MCF 10A (cell line): ENCODE data around the gene ATP6V0A1. TPM values are rescaled to one million over a fixed set of nuclear protein-coding genes. Genes with fewer than 3 reads are reported as not detected.
A peak's percentile ranks its signal among the peaks of the same experiment; 100 is the strongest.

Source experiments
- BruUV-seq: library from RNA; stranded (reverse); fragments of 400-500 nt; replicated peaks from 2 replicates; lab custom pipeline; 2021; lab: Mats Ljungman, UMichigan
- CTCF ChIA-PET: fragments of 300-600 bp; sonication (Branson Sonifier 250); formaldehyde crosslinking; extraction: SDS; loops from one replicate; lab custom pipeline; 2021; ENCODE audit warnings: antibody characterized with exemption, inconsistent platforms; lab: Yijun Ruan, JAX
- POLR2A ChIA-PET: fragments of 300-600, 350-650 bp; sonication (Branson Sonifier 250); formaldehyde crosslinking; extraction: SDS; loops from one replicate; lab custom pipeline; 2020; ENCODE audit warnings: antibody characterized with exemption, inconsistent platforms; lab: Yijun Ruan, JAX
- DNase-seq: peaks from one replicate; pipeline ENCODE4 v3.0.0-alpha.2; 2018; ENCODE audit not compliant: unreplicated experiment
- H3K27ac Mint-ChIP-seq: one replicate; pipeline ENCODE4 v1.8.0; 2022; ENCODE audit warnings: mild to moderate bottlenecking, low read depth, mixed read lengths; ENCODE audit not compliant: unreplicated experiment
- H3K27me3 Mint-ChIP-seq: one replicate; pipeline ENCODE4 v1.8.0; 2022; ENCODE audit warnings: mixed read lengths; ENCODE audit not compliant: insufficient read depth, unreplicated experiment
- H3K36me3 Mint-ChIP-seq: one replicate; pipeline ENCODE4 v1.8.0; 2022; ENCODE audit warnings: mild to moderate bottlenecking, moderate library complexity, mixed read lengths; ENCODE audit not compliant: insufficient read depth, unreplicated experiment
- H3K4me1 Mint-ChIP-seq: one replicate; pipeline ENCODE4 v1.8.0; 2022; ENCODE audit warnings: mixed read lengths; ENCODE audit not compliant: insufficient read depth, unreplicated experiment
- H3K4me3 Mint-ChIP-seq: one replicate; pipeline ENCODE4 v1.8.0; 2022; ENCODE audit warnings: mild to moderate bottlenecking, moderate library complexity, mixed read lengths; ENCODE audit not compliant: unreplicated experiment
- H3K9me3 Mint-ChIP-seq: one replicate; pipeline ENCODE4 v1.8.0; 2022; ENCODE audit warnings: mixed read lengths; ENCODE audit not compliant: unreplicated experiment
- CTCF ChIP-seq: fragments of 200-600 bp; IDR thresholded peaks from one replicate; pipeline ENCODE4 v1.8.0; 2022; ENCODE audit warnings: antibody characterized with exemption, mild to moderate bottlenecking; ENCODE audit not compliant: unreplicated experiment
- intact Hi-C: fragments of 100-400 bp; cut with micrococcal nuclease; formaldehyde crosslinking; loops from 2 replicates; pipeline ENCODE4 v1.14.1; 2022
- total RNA-seq: library from RNA; stranded (reverse); gene quantifications from 2 replicates; pipeline ENCODE4 v1.2.3, GENCODE V29; 2022

The ATP6V0A1 gene
- total RNA-seq, 1 experiment from 2014 or later, result 56.0 TPM

DNA sequence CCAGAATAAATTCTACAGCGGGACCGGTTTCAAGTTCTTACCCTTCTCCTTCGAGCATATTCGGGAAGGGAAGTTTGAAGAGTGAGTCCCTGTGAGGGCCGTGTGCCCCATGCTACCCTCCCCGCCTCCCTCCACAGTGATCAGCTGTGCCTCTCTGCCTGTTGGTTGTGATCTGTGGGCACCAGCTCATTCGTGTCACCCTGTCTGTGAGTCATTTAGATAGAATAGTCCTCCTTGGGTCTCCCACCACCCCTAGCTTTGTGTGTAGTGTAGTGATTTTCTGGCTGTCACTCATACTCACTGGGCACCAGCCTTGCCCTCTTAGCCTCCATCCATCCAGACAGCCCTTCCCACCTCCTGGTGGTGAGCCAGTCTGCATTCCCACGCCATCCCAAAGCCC lies 62.4 kb downstream of the ATP6V0A1 start:
- Mint-ChIP-seq H3K4me3 (no peak overlapping the region), H3K27me3 (no peaks in the 10 kb centered on the region), H3K36me3 (peaks cover 18% of the 10 kb centered on the region), H3K27ac (peak overlapping the region; percentile 98), H3K4me1 (peaks cover 51% of the 10 kb centered on the region), H3K9me3 (no peaks in the 10 kb centered on the region)
- no peak for DNase-seq
- BruUV-seq, result no TSS peak
- ChIA-PET CTCF (interaction anchor here (0.5 to 2.6 kb wide), 4 partner anchors 76 to 199 kb away, joined by 3 to 10 read pairs (median 5); no protein-coding TSS in a partner anchor), POLR2A (interaction anchor here (0.6 to 4.1 kb wide), 8 partner anchors 15 to 1793 kb away, joined by 3 to 48 read pairs (median 16); partner anchors contain the start of genes CAVIN1 and NAGLU)
- no peak for TF ChIP-seq CTCF
- intact Hi-C loops, result no loop called here

DNA sequence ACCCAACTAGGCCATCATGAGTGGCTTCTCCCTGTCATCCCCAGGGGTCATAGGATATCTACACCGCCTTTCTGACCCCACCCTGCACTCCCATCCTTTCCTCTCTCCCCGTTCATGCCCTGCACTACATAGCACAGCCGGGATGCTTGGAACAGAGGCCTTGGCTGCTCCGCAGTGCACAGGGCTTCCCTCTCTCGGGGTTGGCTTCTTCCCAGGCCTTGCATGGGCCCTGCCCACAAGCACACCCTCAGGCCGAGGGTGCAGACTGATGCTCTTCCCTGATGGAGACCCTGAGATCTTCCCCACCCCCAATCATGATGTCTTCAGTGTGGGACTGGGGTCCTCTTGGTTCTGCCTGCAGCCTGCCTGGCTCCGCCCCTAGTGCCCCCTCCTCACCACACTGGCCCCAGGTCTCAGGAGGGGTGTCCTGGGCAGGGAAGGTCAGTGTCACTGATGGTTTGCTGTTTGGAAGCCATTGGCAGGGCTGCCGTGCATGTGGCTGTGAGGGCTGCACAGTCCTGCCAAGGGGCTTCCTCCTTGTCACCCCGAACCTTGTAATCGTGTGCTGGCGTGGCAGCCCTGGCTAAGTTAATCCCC lies 63.1 kb downstream of the ATP6V0A1 start:
- Mint-ChIP-seq H3K27me3 (no peaks in the 10 kb centered on the region), H3K9me3 (no peaks in the 10 kb centered on the region), H3K27ac (peak overlapping the region; percentile 98), H3K4me3 (no peak overlapping the region), H3K36me3 (peaks cover 13% of the 10 kb centered on the region), H3K4me1 (peaks cover 51% of the 10 kb centered on the region)
- intact Hi-C loops, result no loop called here
- no TSS peak for BruUV-seq
- ChIA-PET POLR2A (interaction anchor here (1.5 kb wide), 1 partner anchor 99 kb away, joined by 4 read pairs; the partner anchor contains the start of gene CAVIN1), CTCF (no interaction called here)
- no peak for TF ChIP-seq CTCF
- DNase-seq, result no peak

DNA sequence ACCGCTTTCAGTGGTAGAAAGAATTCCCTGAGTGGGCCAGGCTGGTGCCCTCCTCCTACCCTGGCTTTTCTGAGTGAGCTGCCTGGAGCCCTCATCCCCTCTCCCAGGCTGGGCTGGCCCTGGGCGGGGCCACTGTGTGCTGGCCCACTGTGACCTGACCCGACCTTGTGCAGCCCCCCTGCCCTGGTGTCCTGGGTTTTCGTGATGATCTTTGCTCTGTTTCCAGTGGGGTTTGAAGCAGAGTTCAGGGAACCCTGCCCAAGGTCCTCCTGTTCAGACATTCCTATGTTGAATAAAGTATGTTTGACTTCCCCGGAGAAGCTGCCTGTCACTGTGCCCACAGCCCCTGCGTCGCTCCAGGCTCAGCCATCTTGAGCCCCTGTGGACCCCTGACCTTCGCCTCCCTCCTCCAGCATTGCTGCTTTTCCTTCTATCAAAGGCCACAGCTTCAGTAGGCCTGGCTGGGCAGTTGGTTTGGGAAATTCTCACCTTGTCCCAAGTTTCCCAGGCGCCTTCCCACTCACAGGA lies 63.6 kb downstream of the ATP6V0A1 start:
- Mint-ChIP-seq H3K9me3 (no peaks in the 10 kb centered on the region), H3K27ac (peak overlapping the region; percentile 98), H3K4me3 (no peak overlapping the region), H3K27me3 (no peaks in the 10 kb centered on the region), H3K36me3 (peaks cover 7% of the 10 kb centered on the region), H3K4me1 (peaks cover 55% of the 10 kb centered on the region)
- DNase-seq, result no peak
- no TSS peak for BruUV-seq
- ChIA-PET POLR2A (interaction anchor here (1.5 kb wide), 1 partner anchor 99 kb away, joined by 4 read pairs; the partner anchor contains the start of gene CAVIN1), CTCF (no interaction called here)
- no peak for TF ChIP-seq CTCF
- intact Hi-C loops, result no loop called here

DNA sequence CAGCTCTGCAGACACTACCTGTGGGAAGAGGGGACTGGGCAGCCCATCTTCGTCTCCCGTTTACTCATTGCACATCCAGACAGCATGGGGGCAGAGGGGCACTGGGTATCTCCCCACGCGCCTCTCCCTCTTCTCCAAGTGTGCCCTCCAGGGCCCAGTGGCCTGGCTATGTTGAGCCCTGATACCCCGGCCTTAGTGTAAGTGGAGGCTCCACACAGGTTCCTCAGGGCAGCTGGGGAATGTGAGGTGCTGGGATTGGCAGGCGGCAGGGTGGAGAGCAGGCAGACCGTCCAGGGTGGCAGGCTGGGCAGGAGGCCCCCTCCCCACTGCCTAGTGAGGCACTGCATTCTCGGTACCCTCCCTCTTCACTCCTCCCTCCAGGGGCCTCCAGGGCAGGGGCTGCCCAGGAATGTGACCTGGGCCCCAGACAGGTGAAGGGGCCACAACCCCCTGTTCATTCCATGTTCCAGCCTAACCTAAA lies 64.2 kb downstream of the ATP6V0A1 start:
- BruUV-seq, result no TSS peak
- CTCF ChIA-PET, result no interaction called here
- DNase-seq, result no peak
- Mint-ChIP-seq H3K27ac (peak overlapping the region; percentile 98), H3K9me3 (no peaks in the 10 kb centered on the region), H3K4me1 (peaks cover 52% of the 10 kb centered on the region), H3K36me3 (peaks cover 6% of the 10 kb centered on the region), H3K27me3 (no peaks in the 10 kb centered on the region), H3K4me3 (no peak overlapping the region)
- intact Hi-C loops, result no loop called here
- POLR2A ChIA-PET, result interaction anchor here (0.7 to 1.5 kb wide), 2 partner anchors 16 to 100 kb away, joined by 3 to 4 read pairs; partner anchors contain the start of gene CAVIN1
- TF ChIP-seq CTCF, result no peak
